ENCODE measurements around the gene HNRNPA3.
A peak's percentile ranks its signal among the peaks of the same experiment; 100 is the strongest.
"Not testable (repeated sequence)": the region's sequence is repeated elsewhere in the genome, so short reads cannot be mapped to it uniquely, and the experiment has no call there.

Gene HNRNPA3

DNA sequence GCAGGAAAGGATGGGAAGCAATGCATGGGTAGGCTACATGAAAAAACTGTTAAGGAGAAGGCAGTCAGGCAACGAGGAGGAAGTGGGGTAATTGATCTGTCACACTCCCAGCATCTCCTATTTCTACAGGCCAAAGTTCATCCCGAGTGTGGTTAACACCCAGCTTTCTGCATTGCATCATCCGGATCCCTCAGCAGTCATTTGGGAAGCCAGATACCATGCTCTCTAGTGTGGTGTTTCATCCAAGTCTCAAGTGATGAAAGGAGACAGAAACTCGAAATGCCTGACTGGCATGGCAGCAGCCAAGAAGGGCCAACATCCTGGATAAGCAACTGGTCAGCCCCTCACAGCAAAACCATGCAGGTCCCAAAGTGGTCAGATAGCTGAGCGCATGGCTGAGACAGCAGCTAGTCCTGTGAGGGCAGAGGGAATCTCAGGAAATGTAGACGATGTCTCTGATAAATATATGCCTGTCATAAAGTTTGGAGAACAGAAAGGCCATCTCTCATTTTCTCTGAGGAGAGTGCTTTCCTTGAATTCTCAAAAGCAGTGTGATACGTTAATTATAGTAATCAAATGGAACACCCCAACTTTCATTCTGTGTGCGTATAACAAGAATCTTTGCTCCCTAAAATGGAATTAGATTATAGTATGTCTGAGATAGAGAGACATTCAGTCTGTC is 24.8 kb upstream of the HNRNPA3 start:
- no peak for DNase-seq (ENCODE audit: low read depth, low spot score)
- no peak overlapping the region for H3K4me3 ChIP-seq (ENCODE audit: low read length)

GRCh38 chr2:177188482-177189469 is 23.8 kb upstream of the HNRNPA3 start:
- H3K4me3 ChIP-seq (ENCODE audit: low read length): no peak overlapping the region
- no peak for DNase-seq (ENCODE audit: low read depth, low spot score)

DNA sequence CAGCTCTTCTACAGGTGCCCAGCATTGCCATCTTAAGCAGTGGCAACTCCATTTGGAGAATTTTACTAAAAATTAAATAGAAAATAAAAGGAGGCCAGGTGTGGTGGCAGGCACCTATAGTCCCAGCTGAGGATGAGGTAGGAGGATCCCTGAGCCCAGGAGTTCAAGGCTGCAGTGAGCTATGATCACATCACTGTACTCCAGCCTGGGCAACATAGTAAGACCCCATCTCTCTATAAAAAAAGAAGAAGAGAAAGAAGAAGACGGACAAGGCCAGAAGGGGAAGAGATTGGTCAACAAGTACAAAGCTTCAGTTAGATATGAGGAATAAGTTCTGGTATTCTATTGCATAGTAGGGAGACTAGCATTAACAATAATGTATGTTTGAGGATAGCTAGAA is 21.7 kb upstream of the HNRNPA3 start:
- no peak overlapping the region for H3K4me3 ChIP-seq (ENCODE audit: low read length)
- no peak for DNase-seq (ENCODE audit: low read depth, low spot score)

GRCh38 chr2:177192788-177193187 is 19.8 kb upstream of the HNRNPA3 start:
- DNase-seq (ENCODE audit: low read depth, low spot score): no peak
- H3K4me3 ChIP-seq (ENCODE audit: low read length): no peak overlapping the region

GRCh38 chr2:177193240-177193639 is 19.4 kb upstream of the HNRNPA3 start:
- no peak overlapping the region for H3K4me3 ChIP-seq (ENCODE audit: low read length)
- DNase-seq (ENCODE audit: low read depth, low spot score): no peak

- DNase-seq (ENCODE audit: low read depth, low spot score): no peak
Observed at GRCh38 chr2:177195194-177195593, 17.4 kb upstream of the HNRNPA3 start.

DNA sequence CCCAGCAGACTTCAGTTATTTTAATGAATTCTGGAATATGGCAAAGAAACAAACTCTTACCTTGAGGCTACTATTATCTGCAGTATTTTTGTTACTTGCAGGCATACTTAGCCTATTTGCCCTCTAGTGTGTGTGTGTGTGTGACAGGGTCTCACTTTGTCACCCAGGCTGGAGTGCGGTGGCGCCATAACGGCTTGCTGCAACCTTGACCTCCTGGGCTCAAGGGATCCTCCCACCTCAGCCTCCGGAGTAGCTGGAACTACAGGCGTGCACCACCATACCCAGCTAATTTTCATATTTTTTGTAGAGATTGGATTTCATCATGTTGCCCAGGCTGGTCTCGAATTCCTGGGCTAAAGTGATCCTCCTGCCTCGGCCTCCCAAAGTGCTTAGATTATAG is 12.2 kb upstream of the HNRNPA3 start:
- not testable (repeated sequence) for DNase-seq (ENCODE audit: low read depth, low spot score); H3K4me3 ChIP-seq (ENCODE audit: low read length)

More at GRCh38 chr2:177195194-177195593, 17.4 kb upstream of the HNRNPA3 start:
- H3K4me3 ChIP-seq (ENCODE audit: low read length): no peak overlapping the region

DNA sequence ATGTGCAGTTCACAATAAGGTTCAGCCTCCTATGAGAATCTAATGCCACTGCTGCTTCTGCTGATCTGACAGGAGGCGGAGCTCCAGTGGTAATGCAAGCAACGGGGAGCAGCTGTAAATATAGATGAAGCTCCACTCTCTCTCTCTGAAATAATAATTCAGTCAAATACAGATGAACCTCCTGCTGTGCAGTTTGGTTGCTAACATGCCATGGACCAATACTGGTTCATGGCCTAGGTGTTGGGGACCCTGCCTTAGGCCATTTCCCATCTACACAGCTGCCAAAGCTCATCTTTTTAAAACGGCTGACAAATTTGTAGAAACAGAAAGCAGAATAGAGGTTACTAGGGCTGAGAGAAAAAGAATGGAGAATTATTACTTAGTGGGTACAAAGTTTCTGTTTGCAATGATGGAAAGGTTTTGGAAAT is 10.7 kb upstream of the HNRNPA3 start:
- DNase-seq (ENCODE audit: low read depth, low spot score): no peak
- H3K4me3 ChIP-seq (ENCODE audit: low read length): no peak overlapping the region

DNA sequence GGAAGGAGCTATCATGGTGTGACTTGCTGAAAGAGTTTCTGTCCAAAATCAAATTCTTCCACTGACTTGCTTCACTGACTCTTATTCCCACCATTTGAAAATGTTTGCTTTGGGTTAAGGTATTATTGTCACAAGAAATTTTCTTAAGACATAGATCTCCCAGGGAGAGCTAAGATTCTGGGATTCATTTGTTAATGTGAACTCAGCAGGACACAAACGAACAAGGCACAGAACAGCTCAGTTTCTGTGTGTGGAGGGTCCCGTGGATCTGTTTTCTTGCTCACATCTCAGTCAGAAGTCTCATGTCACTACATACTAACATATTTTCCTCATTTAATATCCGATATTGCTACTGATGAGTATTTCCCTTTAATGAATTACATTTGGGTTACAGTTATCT is 8.2 kb upstream of the HNRNPA3 start:
- no peak overlapping the region for H3K4me3 ChIP-seq (ENCODE audit: low read length)
- no peak for DNase-seq (ENCODE audit: low read depth, low spot score)

DNA sequence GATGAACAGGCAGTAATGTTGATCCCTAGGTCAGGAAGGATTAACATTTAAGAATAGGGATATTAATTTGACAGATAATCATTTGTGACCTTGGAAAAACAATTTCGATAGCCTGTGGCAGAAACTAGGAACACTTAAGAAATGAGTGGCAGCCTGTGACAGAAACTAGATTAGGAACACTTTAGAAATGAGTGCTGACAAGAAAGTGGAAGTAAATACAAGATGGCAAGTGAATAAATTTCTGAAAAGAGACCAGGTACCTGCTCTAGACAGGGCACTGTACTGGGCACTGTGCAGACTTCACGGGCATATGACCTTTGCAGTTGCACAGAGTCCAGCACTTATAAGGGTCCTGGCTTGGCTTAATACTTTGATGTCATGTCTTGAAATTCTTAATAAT is 5.5 kb upstream of the HNRNPA3 start:
- DNase-seq (ENCODE audit: low read depth, low spot score): no peak
- H3K4me3 ChIP-seq (ENCODE audit: low read length): no peak overlapping the region

DNA sequence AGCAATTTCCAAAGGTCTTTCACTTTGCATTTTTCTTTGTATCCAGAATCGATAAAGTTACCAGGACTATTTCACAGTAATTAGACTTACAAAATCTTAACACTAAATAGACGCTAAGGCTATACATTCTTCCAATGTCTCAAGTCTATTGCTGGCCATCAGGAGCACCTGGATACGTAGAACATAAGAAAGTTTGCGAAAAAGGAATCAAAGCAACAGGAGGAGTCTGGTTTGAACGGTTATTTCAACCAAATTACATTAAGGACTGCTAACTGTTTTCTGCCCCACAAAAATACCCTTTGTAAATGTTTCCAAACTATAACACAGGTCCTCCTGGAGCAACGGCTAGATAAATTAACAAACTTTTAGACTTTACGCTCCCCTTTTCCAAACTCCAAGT is 1.4 kb upstream of the HNRNPA3 start:
- H3K4me3 ChIP-seq (ENCODE audit: low read length): peak overlapping the region; percentile 73
- DNase-seq (ENCODE audit: low read depth, low spot score): no peak

DNA sequence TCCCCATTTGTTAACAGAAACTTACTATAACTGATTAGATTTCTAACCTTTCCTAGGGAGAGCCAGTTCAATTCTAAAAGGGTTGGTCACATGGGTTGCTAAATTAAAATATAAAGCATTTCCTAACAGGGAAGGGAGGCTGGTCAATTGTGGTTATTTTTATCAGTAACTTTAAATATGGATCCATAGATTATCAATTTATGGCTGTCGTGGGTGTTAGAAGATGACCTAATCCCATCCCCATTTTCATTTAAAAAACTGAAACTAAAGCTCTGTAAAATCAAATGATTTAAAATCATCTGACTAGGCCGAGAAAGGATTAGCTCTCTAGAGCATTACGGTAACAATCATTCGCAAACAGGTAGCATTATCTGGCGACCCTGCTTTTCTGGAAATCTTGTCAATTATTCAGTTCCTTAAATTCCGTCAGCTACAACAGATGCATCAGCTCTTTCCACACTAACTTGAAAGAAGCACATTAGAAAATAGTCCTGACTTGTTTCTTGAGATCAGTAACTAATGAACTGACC is 953 bp upstream of the HNRNPA3 start:
- no peak for DNase-seq (ENCODE audit: low read depth, low spot score)
- H3K4me3 ChIP-seq (ENCODE audit: low read length): peak overlapping the region; percentile 73

GRCh38 chr2:177212891-177213856 is 580 bp downstream of the HNRNPA3 start:
- peak; percentile 82 for DNase-seq (ENCODE audit: low read depth, low spot score)
- H3K4me3 ChIP-seq (ENCODE audit: low read length): peak overlapping the region; percentile 96

GRCh38 chr2:177217247-177217843 is 4.8 kb downstream of the HNRNPA3 start:
- no peak overlapping the region for H3K4me3 ChIP-seq (ENCODE audit: low read length)
- DNase-seq (ENCODE audit: low read depth, low spot score): no peak

GRCh38 chr2:177219787-177220186 is 7.2 kb downstream of the HNRNPA3 start:
- not testable (repeated sequence) for H3K4me3 ChIP-seq (ENCODE audit: low read length); DNase-seq (ENCODE audit: low read depth, low spot score)

GRCh38 chr2:177221534-177221933 is 8.9 kb downstream of the HNRNPA3 start:
- H3K4me3 ChIP-seq (ENCODE audit: low read length): no peak overlapping the region
- no peak for DNase-seq (ENCODE audit: low read depth, low spot score)

DNA sequence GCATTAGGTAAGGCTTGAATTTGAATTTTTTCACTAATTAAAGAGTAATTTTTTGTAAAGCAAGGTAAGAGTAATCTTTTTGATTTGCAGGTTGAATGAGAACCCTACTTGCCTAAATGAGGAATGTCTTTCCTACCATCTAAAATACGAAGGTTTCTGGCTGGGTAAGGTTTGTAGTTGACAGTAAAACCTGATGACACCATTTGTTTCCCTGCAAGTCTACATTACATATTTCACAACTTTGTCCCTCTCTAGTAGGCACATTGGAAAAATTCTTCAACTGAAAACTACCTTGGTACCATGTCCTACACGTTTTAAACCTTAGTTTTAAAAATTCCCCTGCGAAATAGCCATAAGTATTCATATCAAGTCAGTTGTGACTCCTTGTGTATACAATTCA is 9.4 kb downstream of the HNRNPA3 start:
- DNase-seq (ENCODE audit: low read depth, low spot score): no peak
- no peak overlapping the region for H3K4me3 ChIP-seq (ENCODE audit: low read length)

DNA sequence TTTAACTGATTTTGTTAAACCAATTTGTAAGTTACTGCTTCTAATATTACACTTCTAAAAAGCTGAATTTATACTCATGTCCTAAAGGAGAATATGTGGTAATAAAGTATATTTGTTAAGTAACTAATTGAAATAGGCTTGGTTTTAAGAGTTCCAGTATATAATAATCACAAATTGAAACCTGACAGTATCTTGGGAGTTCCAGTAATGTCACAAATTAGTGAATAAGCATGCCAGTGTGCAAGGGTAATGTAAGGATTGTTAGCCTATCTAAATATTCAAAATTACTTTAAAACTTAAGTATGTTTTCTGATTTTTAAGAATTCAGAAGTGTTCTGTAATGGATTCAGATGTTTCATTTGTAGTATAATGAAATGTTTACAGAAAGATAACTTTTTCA is 10.8 kb downstream of the HNRNPA3 start:
- H3K4me3 ChIP-seq (ENCODE audit: low read length); DNase-seq (ENCODE audit: low read depth, low spot score): not testable (repeated sequence)

- no peak for DNase-seq (ENCODE audit: low read depth, low spot score)
- H3K4me3 ChIP-seq (ENCODE audit: low read length): no peak overlapping the region
Observed at GRCh38 chr2:177225965-177226360, 13.4 kb downstream of the HNRNPA3 start.

Measured in Jurkat, Clone E6-1 (cell line).